B cell (primary cell): ENCODE measurements around the gene CLCNKA.

ENCODE experiments used
- CTCF ChIP-seq: fragments of 200-600 bp; IDR thresholded peaks from one replicate; pipeline ENCODE4 v1.8.0; 2022; ENCODE audit warnings: antibody characterized with exemption, mild to moderate bottlenecking
- EZH2 ChIP-seq: IDR thresholded peaks from 2 replicates; pipeline ENCODE4 v1.6.1; 2012; ENCODE audit warnings: borderline replicate concordance, low read depth, mild to moderate bottlenecking, moderate library complexity, low read length; ENCODE audit not compliant: insufficient read depth, poor library complexity, severe bottlenecking

GRCh38 chr1:16050328-16050727 lies 28.5 kb downstream of the CLCNKA start:
- TF ChIP-seq CTCF (no peak), EZH2 (no peak)
